Measurements from ENCODE around the gene TNFRSF13B. TPM values are rescaled to one million over a fixed set of nuclear protein-coding genes. Genes with fewer than 3 reads are reported as not detected.

Gene TNFRSF13B
- polyA plus RNA-seq, 1 of the 3 experiments (the other 2 are of a cell fraction) = not detected

- TF ChIP-seq, protein P1, sequence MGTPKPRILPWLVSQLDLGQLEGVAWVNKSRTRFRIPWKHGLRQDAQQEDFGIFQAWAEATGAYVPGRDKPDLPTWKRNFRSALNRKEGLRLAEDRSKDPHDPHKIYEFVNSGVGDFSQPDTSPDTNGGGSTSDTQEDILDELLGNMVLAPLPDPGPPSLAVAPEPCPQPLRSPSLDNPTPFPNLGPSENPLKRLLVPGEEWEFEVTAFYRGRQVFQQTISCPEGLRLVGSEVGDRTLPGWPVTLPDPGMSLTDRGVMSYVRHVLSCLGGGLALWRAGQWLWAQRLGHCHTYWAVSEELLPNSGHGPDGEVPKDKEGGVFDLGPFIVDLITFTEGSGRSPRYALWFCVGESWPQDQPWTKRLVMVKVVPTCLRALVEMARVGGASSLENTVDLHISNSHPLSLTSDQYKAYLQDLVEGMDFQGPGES (IDR thresholded peaks at IDR 0.05; ENCODE audit: low read depth, low read length) = no peak
- no peak for TF ChIP-seq GATA2 (CRISPR knock-in tag; IDR thresholded peaks at IDR 0.05)
- TF ChIP-seq JUND (IDR thresholded peaks at IDR 0.05) = no peak
- TF ChIP-seq RCOR1 (IDR thresholded peaks at IDR 0.05; ENCODE audit: low read length) = no peak
- TF ChIP-seq EZH2phosphoT487 (IDR thresholded peaks at IDR 0.05; ENCODE audit: borderline replicate concordance, low read depth) = no peak
Observed at GRCh38 chr17:16926571-16927451, 45.1 kb downstream of the TNFRSF13B start (continued).

GRCh38 chr17:16926061-16926511 is 45.8 kb downstream of the TNFRSF13B start:
- H3K4me3 ChIP-seq (ENCODE audit: low read depth in 2 of 2, low read length in 1 of 2) = no peak overlapping the region
- H3K9me2 ChIP-seq = no peaks in the 10 kb centered on the region
- H3K27me3 ChIP-seq (ENCODE audit: insufficient read depth) = peaks cover 6% of the 10 kb centered on the region
- no peaks in the 10 kb centered on the region for H3K36me3 ChIP-seq (replicated peaks in 1 of 2; ENCODE audit: control insufficient read depth in 1 of 2, insufficient read depth in 2 of 2, low read length in 1 of 2)
- TF ChIP-seq EP300 (IDR thresholded peaks at IDR 0.05; ENCODE audit: borderline replicate concordance in 1 of 2, low read depth in 1 of 2, low read length in 1 of 2) (no peak), CHD2 (IDR thresholded peaks at IDR 0.05; ENCODE audit: low read length, partially characterized antibody) (no peak), FOXJ3 (CRISPR knock-in tag; IDR thresholded peaks at IDR 0.05) (no peak), ELF1 (IDR thresholded peaks at IDR 0.05) (no peak), ZBTB33 (IDR thresholded peaks at IDR 0.05; ENCODE audit: borderline replicate concordance, low read depth) (no peak), NFIC (IDR thresholded peaks at IDR 0.05; ENCODE audit: borderline replicate concordance) (no peak), RXRA (IDR thresholded peaks at IDR 0.05; ENCODE audit: borderline replicate concordance, low read depth) (no peak)
- TF ChIP-seq, protein P1 (IDR thresholded peaks at IDR 0.05; ENCODE audit: low read depth, low read length) = no peak
- no peak overlapping the region for H3K9ac ChIP-seq
- 41% methylated on average over 5 of the region's 7 CpGs for WGBS (ENCODE audit: low lambda C conversion rate)
- H3K4me2 ChIP-seq = no peak overlapping the region
- CTCF ChIA-PET = no interaction called here
- H2AFZ ChIP-seq (ENCODE audit: low read depth) = no peak overlapping the region
- H3F3A ChIP-seq (replicated peaks; ENCODE audit: insufficient read depth) = no peaks in the 10 kb centered on the region
- no peaks in the 10 kb centered on the region for H3K79me2 ChIP-seq (ENCODE audit: insufficient read depth)
- no peaks in the 10 kb centered on the region for H3K4me1 ChIP-seq (ENCODE audit: control insufficient read depth in 1 of 2, insufficient read depth in 2 of 2, low read depth in 1 of 2, low read length in 1 of 2)
- no peaks in the 10 kb centered on the region for H3K9me3 ChIP-seq
- no peaks in the 10 kb centered on the region for H4K20me1 ChIP-seq (ENCODE audit: insufficient read depth)
- no peak for DNase-seq
- POLR2A ChIA-PET = no interaction called here
- H3K27ac ChIP-seq (ENCODE audit: low read depth in 2 of 2, low read length in 1 of 2) = no peak overlapping the region
